VCaP (cell line): ENCODE results near the gene AFF1.

Experiments
- H3K27ac ChIP-seq: fragments of 450-650 bp; 2 replicates; pipeline ENCODE4 v1.5.1; 2017
- CTCF ChIP-seq: fragments of 450-650 bp; conservative IDR thresholded peaks from 2 replicates; pipeline ENCODE4 v1.5.1; 2017; ENCODE audit warnings: mild to moderate bottlenecking, moderate library complexity

The AFF1 gene

GRCh38 chr4:87188932-87189331 is 254.1 kb downstream of the AFF1 start:
- no peak overlapping the region for H3K27ac ChIP-seq
- no peak for TF ChIP-seq CTCF
